ENCODE data around the gene CSF2RB. TPM values are rescaled to one million over a fixed set of nuclear protein-coding genes. Genes with fewer than 3 reads are reported as not detected.

CSF2RB gene
- total RNA-seq, 1 donor, result 0.81 TPM

GRCh38 chr22:36934418-36935312 is 21.2 kb downstream of the CSF2RB start:
- no peak for DNase-seq (ENCODE audit: low read depth)
- H3K4me3 ChIP-seq (ENCODE audit: low read depth, low read length), result no peak overlapping the region
- TF ChIP-seq, protein P1, sequence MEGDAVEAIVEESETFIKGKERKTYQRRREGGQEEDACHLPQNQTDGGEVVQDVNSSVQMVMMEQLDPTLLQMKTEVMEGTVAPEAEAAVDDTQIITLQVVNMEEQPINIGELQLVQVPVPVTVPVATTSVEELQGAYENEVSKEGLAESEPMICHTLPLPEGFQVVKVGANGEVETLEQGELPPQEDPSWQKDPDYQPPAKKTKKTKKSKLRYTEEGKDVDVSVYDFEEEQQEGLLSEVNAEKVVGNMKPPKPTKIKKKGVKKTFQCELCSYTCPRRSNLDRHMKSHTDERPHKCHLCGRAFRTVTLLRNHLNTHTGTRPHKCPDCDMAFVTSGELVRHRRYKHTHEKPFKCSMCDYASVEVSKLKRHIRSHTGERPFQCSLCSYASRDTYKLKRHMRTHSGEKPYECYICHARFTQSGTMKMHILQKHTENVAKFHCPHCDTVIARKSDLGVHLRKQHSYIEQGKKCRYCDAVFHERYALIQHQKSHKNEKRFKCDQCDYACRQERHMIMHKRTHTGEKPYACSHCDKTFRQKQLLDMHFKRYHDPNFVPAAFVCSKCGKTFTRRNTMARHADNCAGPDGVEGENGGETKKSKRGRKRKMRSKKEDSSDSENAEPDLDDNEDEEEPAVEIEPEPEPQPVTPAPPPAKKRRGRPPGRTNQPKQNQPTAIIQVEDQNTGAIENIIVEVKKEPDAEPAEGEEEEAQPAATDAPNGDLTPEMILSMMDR (IDR thresholded peaks at IDR 0.05; ENCODE audit: insufficient read depth, low read length), result no peak

DNA sequence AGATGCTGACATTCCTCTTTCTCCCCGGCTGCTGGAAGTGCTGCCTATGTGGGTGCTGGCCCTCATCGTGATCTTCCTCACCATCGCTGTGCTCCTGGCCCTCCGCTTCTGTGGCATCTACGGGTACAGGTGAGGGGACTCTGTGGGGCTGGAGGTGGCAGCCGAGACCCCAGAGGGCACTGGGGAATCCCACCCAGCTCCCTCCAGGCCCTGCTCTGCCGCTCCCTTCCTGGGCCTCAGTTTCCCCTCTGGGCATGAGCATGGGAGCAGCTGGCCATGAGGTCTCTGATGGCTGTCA is 21.8 kb downstream of the CSF2RB start:
- DNase-seq (ENCODE audit: low read depth), result no peak
- TF ChIP-seq, protein P1 (IDR thresholded peaks at IDR 0.05; ENCODE audit: insufficient read depth, low read length), result no peak
- H3K4me3 ChIP-seq (ENCODE audit: low read depth, low read length), result no peak overlapping the region

- no peak for DNase-seq (ENCODE audit: low read depth)
- TF ChIP-seq, protein P1 (IDR thresholded peaks at IDR 0.05; ENCODE audit: insufficient read depth, low read length), result no peak
- no peak overlapping the region for H3K4me3 ChIP-seq (ENCODE audit: low read depth, low read length)
Observed at GRCh38 chr22:36935694-36936093, 22.3 kb downstream of the CSF2RB start.

DNA sequence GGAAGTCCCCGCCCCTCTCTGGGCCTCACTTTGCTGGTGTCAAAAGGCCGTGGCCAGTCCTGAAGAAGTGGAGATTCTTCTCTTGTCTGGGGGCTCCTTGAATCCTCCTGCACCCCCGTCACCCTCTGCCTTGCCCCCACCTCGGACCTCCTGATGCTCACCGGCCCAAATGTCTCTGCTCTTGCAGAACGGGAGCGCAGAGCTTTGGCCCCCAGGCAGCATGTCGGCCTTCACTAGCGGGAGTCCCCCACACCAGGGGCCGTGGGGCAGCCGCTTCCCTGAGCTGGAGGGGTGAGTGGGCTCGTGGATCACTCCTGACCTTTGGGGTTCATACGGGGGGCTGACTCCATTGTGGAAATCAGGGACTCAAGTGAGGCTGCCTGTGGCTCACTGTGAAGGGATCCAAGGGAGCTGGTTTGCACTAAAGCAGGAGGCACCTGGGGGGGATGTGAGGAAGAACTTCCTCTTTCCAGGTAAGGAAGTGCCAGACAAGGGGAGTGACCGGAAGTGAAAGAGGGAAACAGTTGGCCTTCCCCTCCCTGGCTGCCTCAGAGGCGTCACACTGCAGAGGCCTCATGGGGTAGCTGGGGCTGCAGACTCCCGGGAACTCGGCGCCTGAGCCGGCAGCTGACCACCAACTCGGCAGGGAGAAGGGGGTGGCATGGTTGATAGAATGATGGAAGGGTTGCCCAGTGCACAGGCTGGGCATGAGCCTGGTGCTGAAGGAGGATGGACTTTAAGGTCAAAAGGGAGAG is 23.1 kb downstream of the CSF2RB start:
- TF ChIP-seq, protein P1 (IDR thresholded peaks at IDR 0.05; ENCODE audit: insufficient read depth, low read length), result no peak
- no peak for DNase-seq (ENCODE audit: low read depth)
- H3K4me3 ChIP-seq (ENCODE audit: low read depth, low read length), result no peak overlapping the region

DNA sequence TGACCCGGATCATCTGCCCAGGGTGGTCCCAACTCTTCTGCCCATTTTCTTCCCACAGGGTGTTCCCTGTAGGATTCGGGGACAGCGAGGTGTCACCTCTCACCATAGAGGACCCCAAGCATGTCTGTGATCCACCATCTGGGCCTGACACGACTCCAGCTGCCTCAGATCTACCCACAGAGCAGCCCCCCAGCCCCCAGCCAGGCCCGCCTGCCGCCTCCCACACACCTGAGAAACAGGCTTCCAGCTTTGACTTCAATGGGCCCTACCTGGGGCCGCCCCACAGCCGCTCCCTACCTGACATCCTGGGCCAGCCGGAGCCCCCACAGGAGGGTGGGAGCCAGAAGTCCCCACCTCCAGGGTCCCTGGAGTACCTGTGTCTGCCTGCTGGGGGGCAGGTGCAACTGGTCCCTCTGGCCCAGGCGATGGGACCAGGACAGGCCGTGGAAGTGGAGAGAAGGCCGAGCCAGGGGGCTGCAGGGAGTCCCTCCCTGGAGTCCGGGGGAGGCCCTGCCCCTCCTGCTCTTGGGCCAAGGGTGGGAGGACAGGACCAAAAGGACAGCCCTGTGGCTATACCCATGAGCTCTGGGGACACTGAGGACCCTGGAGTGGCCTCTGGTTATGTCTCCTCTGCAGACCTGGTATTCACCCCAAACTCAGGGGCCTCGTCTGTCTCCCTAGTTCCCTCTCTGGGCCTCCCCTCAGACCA is 24.0 kb downstream of the CSF2RB start:
- TF ChIP-seq, protein P1 (IDR thresholded peaks at IDR 0.05; ENCODE audit: insufficient read depth, low read length), result no peak
- H3K4me3 ChIP-seq (ENCODE audit: low read depth, low read length), result no peak overlapping the region
- DNase-seq (ENCODE audit: low read depth), result no peak

DNA sequence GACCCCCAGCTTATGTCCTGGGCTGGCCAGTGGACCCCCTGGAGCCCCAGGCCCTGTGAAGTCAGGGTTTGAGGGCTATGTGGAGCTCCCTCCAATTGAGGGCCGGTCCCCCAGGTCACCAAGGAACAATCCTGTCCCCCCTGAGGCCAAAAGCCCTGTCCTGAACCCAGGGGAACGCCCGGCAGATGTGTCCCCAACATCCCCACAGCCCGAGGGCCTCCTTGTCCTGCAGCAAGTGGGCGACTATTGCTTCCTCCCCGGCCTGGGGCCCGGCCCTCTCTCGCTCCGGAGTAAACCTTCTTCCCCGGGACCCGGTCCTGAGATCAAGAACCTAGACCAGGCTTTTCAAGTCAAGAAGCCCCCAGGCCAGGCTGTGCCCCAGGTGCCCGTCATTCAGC is 24.6 kb downstream of the CSF2RB start:
- TF ChIP-seq, protein P1 (IDR thresholded peaks at IDR 0.05; ENCODE audit: insufficient read depth, low read length), result no peak
- H3K4me3 ChIP-seq (ENCODE audit: low read depth, low read length), result no peak overlapping the region
- DNase-seq (ENCODE audit: low read depth), result no peak
